AG08395 (cell line): ENCODE data around the gene KLHL1.
"Not testable (repeated sequence)": the region's sequence is repeated elsewhere in the genome, so short reads cannot be mapped to it uniquely, and the experiment has no call there.

Experiments used
- DNase-seq: peaks from one replicate; pipeline ENCODE4 v3.0.0; 2012; ENCODE audit warnings: mixed read lengths, low spot score

KLHL1 gene

GRCh38 chr13:70108356-70109105, at the start of gene KLHL1:
Gene KLHL1 (minus strand): TSS chr13:70108452. CDS start chr13:70107699, 753 bp downstream.
- no peak for DNase-seq

GRCh38 chr13:70142658-70143057, 34.4 kb upstream of the KLHL1 start:
- DNase-seq: not testable (repeated sequence)

DNA sequence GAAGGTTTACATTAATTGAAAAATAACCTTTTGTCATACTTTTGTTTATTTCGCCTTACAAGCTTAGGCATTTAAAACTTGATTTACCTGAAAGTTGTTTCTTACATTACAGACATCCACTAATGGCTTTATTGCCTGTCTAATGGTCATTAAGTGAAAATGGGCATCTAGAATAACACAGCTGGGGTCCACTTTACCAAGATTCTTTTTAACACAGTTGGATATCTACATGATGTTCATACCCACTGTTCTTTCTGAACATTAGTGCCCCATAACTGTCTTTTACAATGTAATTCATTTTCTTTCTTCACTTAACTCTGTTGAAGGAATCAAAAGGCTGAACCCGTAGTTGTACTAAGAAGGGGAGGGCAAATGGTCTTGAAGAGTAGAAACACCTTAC, 19.8 kb upstream of the KLHL1 start:
- DNase-seq: no peak

- no peak for DNase-seq
Observed at GRCh38 chr13:70125693-70126092, 17.4 kb upstream of the KLHL1 start.

DNA sequence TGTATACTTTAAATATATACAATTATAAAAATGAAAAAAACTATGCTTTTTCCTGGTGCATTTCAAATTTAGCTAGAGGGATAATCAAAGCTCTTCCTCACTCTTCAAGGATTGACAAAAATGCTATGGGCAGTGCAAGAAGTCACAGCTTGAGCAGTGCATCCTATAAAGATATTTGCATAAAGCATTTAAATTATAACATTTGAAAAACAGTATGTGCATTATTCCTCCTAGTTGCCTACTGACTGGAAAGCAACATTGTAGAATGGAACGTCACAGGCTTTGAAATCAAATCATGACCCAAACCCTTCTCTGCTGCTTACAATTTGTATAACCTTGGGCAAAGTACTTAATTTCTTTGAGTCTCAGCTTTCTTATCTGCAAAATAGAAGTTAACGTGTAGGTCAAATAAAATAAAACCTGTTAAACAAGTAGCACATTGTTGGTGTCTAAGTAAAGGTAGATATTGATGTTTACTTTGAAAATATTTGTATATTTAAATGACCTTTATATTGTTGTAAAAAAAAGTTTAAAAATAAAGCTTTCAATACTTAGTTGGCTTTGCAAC, 9.2 kb upstream of the KLHL1 start:
- DNase-seq: no peak

- DNase-seq: no peak
Observed at GRCh38 chr13:70107498-70108281, 562 bp downstream of the KLHL1 start, which contains the start of gene ATXN8OS. Gene ATXN8OS (plus strand): TSS chr13:70107826.

DNA sequence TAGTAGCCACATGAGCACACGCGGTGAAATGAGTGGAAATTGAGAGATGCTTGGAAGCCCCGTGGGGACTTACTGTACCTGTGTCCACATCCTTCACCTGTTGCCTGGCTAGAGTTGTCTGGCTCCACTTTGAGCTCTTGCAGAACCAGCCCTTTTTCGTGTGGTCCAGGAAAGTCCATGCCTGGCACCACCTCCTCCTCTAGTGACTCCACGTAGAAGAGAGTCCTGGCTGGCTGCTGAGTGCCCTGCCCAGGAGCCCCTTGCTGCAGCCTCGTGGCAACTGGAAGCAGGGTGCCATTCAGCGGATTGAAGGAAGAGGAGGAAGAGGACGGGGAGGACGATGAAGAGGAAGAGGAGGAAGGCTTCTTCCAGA, 1.1 kb downstream of the KLHL1 start:
- no peak for DNase-seq

GRCh38 chr13:70104481-70104880, 3.8 kb downstream of the KLHL1 start:
- DNase-seq: no peak

- DNase-seq: no peak
Observed at GRCh38 chr13:70098669-70099068, 9.6 kb downstream of the KLHL1 start.

GRCh38 chr13:70090036-70090723, 18.1 kb downstream of the KLHL1 start:
- DNase-seq: no peak

GRCh38 chr13:70088926-70089325, 19.3 kb downstream of the KLHL1 start:
- no peak for DNase-seq

GRCh38 chr13:70087247-70087646, 21.0 kb downstream of the KLHL1 start:
- DNase-seq: no peak

DNA sequence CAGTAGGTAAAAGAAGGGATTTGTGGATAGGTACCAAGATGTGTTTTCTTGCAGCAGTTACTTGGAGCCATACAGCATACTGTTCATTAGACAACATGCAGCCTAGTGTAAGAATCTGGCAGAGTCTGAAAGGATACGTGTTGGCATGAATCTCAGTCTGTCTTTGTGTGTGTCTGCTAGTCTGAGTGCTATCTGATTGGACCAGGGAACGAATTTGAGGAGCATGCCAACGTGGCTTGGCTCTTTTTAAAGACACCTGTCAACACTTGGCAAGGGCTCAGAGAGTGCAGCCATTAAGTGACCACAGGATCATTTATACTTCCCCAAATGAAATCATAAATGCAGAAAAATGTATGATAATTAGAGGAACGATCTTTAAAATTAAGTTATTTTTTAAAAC, 28.2 kb downstream of the KLHL1 start:
- DNase-seq: no peak

- no peak for DNase-seq
Observed at GRCh38 chr13:70054572-70054971, 53.7 kb downstream of the KLHL1 start.

- DNase-seq: no peak
Observed at GRCh38 chr13:70051531-70051930, 56.7 kb downstream of the KLHL1 start.

DNA sequence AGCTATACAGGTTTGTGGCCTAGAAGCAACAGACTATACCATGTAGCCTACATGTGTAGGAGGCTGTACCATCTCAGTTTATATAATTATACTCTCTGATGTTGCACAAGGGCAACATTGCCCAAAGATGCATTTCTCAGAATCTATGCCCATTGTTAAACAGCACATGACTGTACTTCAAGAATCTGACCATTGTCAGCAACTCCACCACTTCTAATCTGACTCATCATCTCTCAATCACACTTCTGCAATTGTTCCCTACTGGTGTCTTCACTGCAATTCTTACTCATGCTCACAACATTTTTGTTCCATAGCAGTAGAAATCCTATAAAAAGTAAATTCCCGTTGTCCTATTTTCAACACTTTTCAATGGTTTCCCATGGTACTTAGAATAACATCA, 64.6 kb downstream of the KLHL1 start:
- DNase-seq: no peak

DNA sequence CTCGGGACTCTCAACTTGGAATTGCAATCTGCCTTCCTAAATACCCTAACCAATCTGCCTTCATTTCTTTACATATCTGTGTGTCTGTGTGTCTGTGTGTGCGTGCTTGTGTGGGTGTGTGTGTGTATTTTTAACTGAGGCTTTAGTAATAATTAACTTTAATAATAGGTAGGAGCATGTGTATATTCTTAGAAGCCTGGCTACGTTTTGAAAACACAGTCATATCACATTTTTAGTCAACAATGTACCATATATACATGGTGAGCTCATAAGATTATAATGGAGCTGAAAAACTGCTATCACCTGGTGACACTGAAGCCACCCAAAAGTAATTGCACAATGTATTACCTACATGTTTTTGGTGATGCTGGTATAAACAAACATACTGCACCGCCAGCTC, 66.1 kb downstream of the KLHL1 start:
- no peak for DNase-seq

GRCh38 chr13:70034286-70034685, 74.0 kb downstream of the KLHL1 start:
- DNase-seq: no peak

- no peak for DNase-seq
Observed at GRCh38 chr13:70027551-70027950, 80.7 kb downstream of the KLHL1 start.

DNA sequence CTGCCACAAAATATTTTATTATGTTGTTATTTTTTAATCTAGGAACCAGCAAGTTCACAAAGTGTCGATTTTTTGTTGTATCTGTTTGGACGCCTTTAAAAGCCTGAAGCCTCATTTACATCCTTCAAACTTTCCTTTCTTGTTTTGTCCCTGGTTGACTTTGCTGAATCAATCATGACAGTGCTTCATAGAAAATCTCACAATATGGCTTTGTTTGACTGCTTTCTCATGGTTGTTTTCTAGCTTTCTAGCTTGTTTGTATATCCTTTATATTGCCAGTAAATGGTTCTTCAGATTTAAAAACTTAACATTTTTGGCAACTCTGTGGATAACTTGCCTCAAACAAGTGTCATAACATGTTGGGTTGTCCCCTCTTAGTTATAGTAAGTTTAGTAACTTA, 84.7 kb downstream of the KLHL1 start:
- DNase-seq: no peak

DNA sequence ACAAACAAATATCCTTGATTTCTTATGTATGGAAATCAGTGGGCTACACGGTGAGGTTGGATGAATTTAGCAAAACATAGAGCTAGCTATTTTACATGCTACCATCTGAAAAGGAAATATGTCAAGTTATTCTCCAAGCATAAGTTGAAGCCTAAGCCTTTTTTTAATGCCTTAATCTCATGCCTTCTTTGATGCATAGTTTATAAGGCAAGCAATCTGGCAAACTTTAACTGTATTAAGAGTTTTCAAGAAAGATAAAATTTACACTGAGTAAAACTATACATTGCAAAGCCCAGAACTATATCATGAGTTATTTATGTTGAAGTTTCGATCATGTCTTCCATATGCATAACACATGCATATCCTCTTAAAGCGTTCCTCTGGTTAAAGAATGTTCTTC, 85.6 kb downstream of the KLHL1 start:
- DNase-seq: no peak

- no peak for DNase-seq
Observed at GRCh38 chr13:70016116-70016515, 92.1 kb downstream of the KLHL1 start.

GRCh38 chr13:70014337-70014736, 93.9 kb downstream of the KLHL1 start:
- DNase-seq: no peak
